Hematopoietic multipotent progenitor cell treated with erythropoietin and hydrocortisone succinate and interleukin-3 and kit ligand, for 4 days (in vitro differentiated cells): ENCODE results near the gene MKX.

Source experiments
- DNase-seq: peaks from one replicate; pipeline ENCODE4 v3.0.0-alpha.2; 2015

Gene MKX

DNA sequence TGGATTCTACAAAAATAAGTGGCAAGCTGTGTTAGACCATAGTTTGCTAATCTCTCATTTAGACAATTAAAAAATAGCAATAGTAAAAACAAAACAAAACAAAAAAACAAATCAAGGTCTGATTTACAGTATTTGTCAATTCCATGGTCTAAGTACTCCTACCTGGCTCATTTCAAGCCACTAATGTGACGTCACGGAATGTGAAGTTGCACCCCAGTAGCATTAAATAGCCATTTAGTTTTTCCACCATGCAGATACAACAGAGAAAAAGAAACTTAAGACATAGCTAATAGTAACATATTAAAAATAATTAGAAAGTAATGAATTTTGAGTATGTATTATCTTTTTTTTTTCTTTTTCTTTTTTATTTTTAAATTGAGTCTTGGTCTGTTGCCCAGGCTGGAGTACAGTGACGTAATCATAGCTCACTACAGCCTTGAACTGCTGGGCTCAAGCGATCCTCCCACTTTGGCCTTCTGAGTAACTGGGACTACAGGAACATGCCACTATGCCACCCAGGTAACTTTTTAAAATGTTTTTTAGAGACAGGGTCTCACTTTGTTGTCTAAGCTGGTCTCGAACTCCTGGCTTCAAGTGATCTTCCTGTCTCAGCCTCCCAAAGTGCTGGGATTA is 101.2 kb downstream of the MKX start:
- no peak for DNase-seq

GRCh38 chr10:27643301-27643700 is 102.3 kb downstream of the MKX start:
- DNase-seq: no peak

GRCh38 chr10:27642023-27642589 is 103.5 kb downstream of the MKX start:
- DNase-seq: no peak

DNA sequence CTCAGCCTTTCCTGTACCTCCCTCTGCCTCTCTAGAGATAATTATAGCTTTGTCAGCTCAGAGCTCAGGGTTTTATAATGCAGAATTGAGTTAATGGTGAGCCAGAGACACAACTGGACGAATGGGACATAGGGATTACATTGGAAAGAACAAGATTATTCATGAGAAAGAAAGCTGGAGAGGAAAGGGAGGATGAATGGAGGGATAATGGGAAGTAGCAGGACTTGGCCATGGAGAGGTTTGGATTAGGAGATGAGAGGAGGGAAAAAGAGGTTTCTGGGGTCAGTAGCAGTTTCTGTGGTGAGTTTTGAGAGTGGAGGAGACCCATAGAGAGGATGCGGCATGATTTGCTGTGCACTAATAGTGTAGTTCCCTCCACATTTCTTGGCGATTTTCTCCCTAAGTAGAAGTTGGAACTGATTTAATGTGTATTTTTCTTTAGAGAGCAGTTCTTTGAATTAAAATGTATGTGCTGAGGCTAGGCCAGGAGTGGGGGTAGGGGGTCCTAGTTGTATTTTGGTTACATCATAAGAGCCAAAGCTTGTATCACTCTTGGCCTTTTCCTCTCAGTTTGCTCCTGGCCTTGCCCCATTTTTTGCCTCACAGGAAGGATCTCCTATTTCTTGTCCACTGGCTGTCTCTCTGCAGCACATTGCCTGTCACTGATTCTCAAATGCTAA is 107.4 kb downstream of the MKX start:
- DNase-seq: no peak

GRCh38 chr10:27637601-27638000 is 108.0 kb downstream of the MKX start:
- no peak for DNase-seq

GRCh38 chr10:27636816-27637215 is 108.8 kb downstream of the MKX start:
- no peak for DNase-seq

DNA sequence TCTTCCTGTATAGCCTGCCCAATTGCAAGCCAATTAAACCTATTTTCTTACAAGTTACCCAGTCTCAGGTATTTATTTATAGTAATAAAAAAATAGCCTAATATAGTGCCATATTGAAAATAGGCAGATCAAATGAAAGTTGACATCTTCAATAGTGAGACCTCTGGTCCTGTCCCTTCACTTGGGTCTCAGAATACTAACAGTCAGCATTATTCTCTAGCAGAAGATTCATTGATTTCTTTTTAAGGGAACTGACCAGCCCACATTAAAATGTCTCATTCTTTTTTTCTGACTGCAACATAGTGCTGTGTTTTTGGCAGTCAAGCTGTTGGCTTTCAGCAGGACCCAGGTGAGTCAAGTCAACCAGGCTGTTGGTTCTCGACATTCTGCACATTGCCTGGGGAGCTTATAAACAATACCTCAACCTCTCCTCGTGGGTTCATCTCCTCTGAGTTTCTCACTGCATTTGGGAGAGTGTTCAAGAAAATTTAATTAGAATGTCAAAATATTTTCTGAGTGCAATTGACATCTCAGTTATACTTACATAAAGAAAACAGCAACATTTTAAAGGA is 109.8 kb downstream of the MKX start:
- no peak for DNase-seq

DNA sequence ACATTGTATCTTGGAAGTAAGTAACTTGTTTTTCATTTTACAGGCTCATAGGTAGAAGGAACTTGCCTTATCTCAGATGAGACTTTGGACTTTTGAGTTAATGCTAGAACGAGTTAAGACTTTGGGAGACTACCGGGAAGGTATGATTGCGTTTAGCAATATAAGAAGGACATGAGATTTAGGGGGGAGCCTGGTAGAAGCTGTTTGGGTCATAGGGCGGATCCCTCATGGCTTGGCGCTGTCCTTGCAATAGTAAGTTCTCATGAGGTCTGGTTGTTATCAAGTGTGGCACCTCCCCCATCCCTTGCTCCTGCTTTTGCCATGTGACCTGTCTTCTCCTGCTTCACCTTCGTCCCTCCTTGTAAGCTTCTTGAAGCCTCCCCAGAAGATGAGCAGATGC is 110.3 kb downstream of the MKX start:
- DNase-seq: no peak

GRCh38 chr10:27628621-27629020 is 117.0 kb downstream of the MKX start:
- no peak for DNase-seq

GRCh38 chr10:27626890-27627289 is 118.7 kb downstream of the MKX start:
- no peak for DNase-seq

GRCh38 chr10:27625452-27626211 is 120.0 kb downstream of the MKX start:
- DNase-seq: no peak

- no peak for DNase-seq
Measured at GRCh38 chr10:27624941-27625340, 120.7 kb downstream of the MKX start.
